Stimulated activated CD4-positive, alpha-beta T cell treated with anti-CD3 and anti-CD28 coated beads, TNF-alpha, amount 100 ng/mL, for 48 hours (primary cell): Measurements from ENCODE around the gene SPTAN1.

Experiments
- DNase-seq, 3 donors: peaks; one replicate each; pipeline ENCODE4 v3.0.0-alpha.2; 2020; ENCODE audit warnings: low read depth in 3 of 3

Gene SPTAN1

DNA sequence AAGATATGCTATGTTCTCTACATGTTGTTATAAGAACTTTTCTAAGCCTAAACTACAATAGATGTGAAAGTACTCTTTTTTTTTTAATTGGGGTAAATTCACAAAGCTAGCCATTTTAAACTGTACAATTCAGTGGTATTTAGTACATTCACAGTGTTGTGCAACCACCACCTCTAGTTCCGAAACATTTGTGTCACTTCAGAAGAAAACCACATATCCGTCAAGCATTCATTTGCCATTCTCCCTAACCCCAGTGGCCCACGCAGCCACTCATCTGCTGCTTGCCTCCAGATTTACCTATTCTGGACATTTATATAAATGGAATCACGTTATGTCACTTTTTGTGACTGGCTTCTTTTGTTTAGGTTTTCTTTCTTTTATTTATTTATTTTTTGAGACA lies 43.1 kb downstream of the SPTAN1 start:
- no peak for DNase-seq

GRCh38 chr9:128600099-128600498 lies 47.7 kb downstream of the SPTAN1 start:
- no peak for DNase-seq

DNA sequence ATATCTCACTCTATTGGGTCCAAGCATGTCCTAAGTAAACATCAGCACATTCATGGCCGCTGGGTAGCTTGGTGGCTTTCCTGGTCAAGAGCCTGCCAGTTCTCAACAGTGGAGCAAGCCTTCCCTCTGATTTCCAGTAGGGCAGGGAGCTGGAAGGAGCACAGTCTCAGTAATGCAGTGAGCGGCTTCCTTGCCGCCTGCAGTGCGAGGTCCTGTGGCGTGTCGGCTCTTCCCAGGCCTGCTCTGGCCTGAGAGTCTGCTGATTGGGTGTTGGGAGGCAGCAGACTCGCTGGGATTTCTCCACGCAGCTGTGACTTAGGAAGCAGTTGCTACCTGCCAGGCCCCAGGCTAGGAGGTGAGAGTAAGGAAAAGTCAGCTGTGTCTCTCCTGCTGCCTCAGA lies 51.3 kb downstream of the SPTAN1 start:
- no peak for DNase-seq

GRCh38 chr9:128607642-128608350 lies 55.4 kb downstream of the SPTAN1 start:
- DNase-seq: no peak

DNA sequence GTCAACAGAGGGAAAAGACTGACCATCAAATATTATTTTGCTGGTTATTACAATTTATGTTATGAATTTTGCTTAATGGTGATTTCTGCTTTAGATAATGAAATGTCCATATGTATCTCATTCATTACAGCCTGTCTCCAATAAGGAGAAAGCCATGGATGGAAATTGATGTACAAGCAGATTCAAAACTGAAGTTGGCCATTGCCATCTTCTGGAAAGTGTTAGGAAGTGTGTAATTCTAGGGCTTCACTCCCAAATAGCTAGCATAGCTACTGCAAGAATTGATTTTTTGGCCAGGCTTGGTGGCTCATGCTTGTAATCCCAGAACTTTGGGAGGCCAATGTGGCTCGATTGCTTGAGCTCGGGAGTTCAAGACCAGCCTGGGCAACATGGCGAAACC lies 58.5 kb downstream of the SPTAN1 start:
- no peak for DNase-seq

DNA sequence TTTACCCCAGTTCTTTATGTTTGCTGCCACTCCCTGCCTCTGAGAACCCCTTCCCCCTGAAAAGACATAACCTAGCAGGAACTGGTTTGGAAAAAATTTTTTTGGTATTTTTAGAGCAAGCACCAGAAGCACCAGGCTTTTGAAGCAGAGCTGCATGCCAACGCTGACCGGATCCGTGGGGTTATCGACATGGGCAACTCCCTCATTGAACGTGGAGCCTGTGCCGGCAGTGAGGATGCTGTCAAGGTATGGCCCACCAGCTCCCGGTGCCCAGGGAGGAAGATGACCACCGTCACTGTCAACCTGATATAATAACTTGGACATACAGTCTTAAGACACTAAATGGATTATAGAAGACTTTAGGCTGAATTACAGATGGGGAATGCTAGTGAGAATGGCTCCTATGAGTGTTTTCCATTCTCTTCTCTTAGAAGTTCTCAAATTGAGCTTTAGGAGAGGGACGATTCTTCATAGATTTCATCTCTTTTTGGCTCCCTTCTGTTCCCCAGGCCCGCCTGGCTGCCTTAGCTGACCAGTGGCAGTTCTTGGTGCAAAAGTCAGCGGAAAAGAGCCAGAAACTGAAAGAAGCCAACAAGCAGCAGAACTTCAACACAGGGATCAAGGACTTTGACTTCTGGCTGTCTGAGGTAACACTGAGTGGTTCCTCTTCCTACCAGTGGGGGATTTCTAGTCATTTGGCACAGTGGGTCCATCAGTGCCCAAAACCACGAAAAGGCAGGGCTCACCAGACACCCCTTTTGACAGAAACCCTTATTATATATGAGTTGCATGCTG lies 59.4 kb downstream of the SPTAN1 start:
- DNase-seq: no peak

DNA sequence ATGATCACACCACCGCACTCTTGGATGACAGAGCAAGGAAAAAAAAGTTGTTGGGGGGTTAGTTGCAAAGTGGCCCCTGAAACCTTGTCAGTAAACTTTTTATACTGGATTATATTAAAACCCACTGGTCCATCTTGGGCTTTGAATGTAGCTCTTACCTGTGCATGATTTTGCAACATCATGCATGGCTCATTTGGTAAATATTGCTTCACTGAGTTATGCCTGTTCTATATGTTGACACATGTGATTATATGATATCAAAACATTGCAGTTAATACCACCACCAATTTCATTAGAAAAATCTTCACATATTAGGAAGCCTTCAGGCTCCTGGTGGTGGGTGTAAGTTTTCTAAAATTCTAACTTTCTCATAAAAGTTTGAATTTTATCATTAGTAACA lies 62.3 kb downstream of the SPTAN1 start:
- no peak for DNase-seq

DNA sequence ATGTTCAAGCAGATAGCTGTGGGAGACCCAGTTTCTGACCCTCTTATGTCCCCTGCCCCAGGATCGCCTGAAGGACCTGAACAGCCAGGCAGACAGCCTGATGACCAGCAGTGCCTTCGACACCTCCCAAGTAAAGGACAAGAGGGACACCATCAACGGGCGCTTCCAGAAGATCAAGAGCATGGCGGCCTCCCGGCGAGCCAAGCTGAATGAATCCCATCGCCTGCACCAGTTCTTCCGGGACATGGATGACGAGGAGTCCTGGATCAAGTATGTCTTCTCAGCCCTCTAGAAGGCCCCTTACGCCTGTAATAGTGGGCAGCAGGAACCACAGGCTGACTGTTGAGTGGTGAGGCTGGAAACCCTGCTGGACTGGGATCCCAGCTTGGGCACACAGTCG lies 63.2 kb downstream of the SPTAN1 start:
- DNase-seq: no peak

DNA sequence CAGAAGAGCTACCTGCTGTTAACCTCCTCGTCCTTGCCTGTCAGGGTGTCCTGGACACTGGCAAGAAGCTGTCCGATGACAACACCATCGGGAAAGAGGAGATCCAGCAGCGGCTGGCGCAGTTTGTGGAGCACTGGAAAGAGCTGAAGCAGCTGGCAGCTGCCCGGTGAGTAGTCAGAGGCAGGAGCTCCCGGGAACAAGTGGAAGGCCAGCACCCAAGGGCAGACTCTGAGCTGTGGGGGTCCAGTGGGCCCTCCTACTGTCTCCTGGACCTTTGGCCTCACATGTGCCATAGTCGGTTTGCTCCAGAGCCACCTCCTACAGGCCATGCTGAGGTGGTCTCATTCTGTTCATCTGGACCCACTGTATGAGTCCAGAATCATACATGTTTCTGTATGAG lies 65.6 kb downstream of the SPTAN1 start:
- DNase-seq: no peak

DNA sequence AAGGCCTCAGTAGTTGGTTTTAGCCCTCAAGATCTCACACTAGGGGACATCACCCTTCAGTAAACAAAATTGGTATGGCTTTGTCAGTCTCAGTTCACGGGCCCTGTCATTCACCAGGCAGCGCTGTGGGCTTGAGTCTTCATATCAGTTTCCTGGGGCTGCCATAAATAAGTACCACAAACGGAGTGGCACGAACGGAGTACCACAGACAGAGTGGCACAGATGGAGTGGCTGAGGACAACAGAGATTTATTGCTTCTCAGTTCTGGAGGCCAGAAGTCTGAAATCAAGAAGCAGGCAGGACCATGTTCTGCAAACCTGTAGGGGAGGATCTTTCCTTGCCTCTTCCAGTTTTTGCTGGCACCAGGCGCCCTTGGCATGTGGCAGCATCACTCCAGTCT lies 66.7 kb downstream of the SPTAN1 start:
- DNase-seq: no peak

DNA sequence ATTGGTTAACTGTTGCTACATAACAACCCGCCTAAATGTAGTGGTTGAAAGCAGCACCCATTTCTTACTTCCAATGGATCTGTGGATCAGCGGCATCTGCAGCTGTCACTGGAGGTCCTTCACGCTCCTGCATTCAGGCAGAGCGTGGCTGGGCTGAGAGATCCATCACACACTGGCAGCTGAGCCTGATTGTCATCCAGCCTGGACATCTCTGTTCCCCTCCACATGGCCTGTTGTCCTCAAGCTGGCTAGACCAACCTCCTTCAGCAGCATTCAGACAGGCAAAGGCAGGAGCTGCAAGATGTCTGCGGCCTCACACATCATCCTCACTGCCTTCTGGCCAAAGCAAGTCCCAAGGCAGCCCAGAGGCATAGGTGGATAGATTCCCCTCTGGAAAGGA lies 67.4 kb downstream of the SPTAN1 start:
- DNase-seq: no peak

GRCh38 chr9:128621730-128622455 lies 69.5 kb downstream of the SPTAN1 start:
- DNase-seq: no peak

- no peak for DNase-seq
Observed at GRCh38 chr9:128624566-128624965, 72.2 kb downstream of the SPTAN1 start.

GRCh38 chr9:128625391-128626146 lies 73.2 kb downstream of the SPTAN1 start:
- no peak for DNase-seq

DNA sequence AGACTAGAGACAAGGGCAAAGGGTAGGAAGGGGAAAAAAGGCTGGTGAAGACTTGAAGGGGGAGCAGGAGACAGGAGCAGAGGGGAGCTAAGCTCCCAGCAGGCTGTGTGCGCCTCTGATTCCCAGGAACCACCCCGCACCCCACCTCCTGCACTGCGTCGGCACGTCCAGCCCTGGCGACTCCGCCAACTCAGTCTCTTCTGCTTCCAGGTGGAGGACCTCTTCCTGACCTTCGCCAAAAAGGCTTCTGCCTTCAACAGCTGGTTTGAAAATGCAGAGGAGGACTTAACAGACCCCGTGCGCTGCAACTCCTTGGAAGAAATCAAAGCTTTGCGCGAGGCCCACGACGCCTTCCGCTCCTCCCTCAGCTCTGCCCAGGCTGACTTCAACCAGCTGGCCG lies 73.8 kb downstream of the SPTAN1 start:
- no peak for DNase-seq

GRCh38 chr9:128627127-128627715 lies 74.8 kb downstream of the SPTAN1 start:
- DNase-seq: no peak

GRCh38 chr9:128627906-128628305 lies 75.5 kb downstream of the SPTAN1 start:
- DNase-seq: no peak

DNA sequence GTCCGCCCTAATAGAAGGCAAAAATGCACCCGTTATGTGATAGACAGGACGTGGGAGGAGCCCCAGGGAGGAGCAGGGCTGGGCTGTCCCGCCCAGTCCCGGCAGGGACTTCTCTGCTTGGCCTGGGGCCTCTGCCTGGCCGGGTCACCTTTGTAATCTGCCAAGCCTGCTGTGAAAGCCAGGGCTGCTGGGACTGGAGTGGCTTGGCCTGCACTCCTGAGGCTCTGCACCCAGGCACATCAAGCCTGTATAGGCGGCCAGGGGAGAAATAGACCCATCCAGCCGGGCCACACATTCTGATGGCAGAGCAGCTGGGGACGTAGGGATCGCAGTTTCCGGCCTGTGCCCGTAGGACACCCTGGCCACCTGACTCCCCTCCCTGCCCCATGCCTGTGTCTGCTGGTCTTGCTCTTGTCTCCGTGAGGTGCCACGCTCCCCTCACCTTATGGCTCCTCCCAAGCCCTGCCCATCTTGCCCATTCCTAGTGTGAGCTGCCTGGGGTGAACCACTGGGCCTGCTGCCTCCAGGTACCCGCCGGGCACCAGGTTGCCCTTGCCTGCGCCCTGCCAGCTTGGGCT lies 76.2 kb downstream of the SPTAN1 start:
- DNase-seq: no peak

GRCh38 chr9:128629136-128629535 lies 76.7 kb downstream of the SPTAN1 start:
- DNase-seq: no peak

- DNase-seq: no peak
Observed at GRCh38 chr9:128629852-128630545, 77.6 kb downstream of the SPTAN1 start.

- DNase-seq: no peak
Observed at GRCh38 chr9:128631636-128632035, 79.2 kb downstream of the SPTAN1 start.
